Thyroid gland (tissue), 4 donors: ENCODE data around the gene GPNMB. TPM values are rescaled to one million over a fixed set of nuclear protein-coding genes. Genes with fewer than 3 reads are reported as not detected.

Source experiments
- DNase-seq, 2 donors: peaks; one replicate each; pipeline ENCODE4 v3.0.0-alpha.2; 2019
- H3K27ac ChIP-seq, 3 donors: fragments of 200-600 bp; sonication (generic); 1 replicate in 2 of 3; 2 replicates in 1 of 3; pipeline ENCODE4 v1.5.1; 2016 to 2019; ENCODE audit warnings: mild to moderate bottlenecking in 1 of 3, moderate library complexity in 1 of 3
- H3K27me3 ChIP-seq: fragments of 200-600 bp; sonication (generic); one replicate; pipeline ENCODE4 v1.5.1; 2019
- H3K36me3 ChIP-seq, 2 donors: fragments of 200-600 bp; sonication (generic); one replicate each; pipeline ENCODE4 v1.5.1; 2016 to 2019
- H3K4me1 ChIP-seq, 2 donors: fragments of 200-600 bp; sonication (generic); one replicate each; pipeline ENCODE4 v1.5.1; 2017 to 2019
- H3K4me3 ChIP-seq, 3 donors: fragments of 200-600 bp; sonication (generic); replicated peaks in 1 of 3; 1 replicate in 2 of 3; 2 replicates in 1 of 3; pipeline ENCODE4 v1.5.1; 2016; ENCODE audit warnings: mild to moderate bottlenecking in 1 of 3
- H3K9me3 ChIP-seq: fragments of 200-600 bp; sonication (generic); one replicate; pipeline ENCODE4 v1.5.1; 2017
- CTCF ChIP-seq, 6 experiments: fragments of 200-600 bp in 3 of 6; fragments of 450-650 bp in 3 of 6; sonication (generic) in 3 of 6; IDR thresholded peaks; one replicate each; pipeline ENCODE4 v1.5.1; 2016 to 2019; ENCODE audit warnings: antibody characterized with exemption in 6 of 6, mild to moderate bottlenecking in 2 of 6, inconsistent platforms in 1 of 6, moderate library complexity in 1 of 6
- POLR2A ChIP-seq, 2 donors: fragments of 450-650 bp; IDR thresholded peaks; one replicate each; pipeline ENCODE4 v1.6.1; 2017; ENCODE audit warnings: antibody characterized with exemption in 2 of 2, mild to moderate bottlenecking in 2 of 2, moderate library complexity in 1 of 2
- WGBS, 2 donors: methylation state at CpG; one replicate each; pipeline ENCODE4 v1.1.5; 2017; 5-methylcytosine and 5-hydroxymethylcytosine counted together
- intact Hi-C: fragments of 100-400 bp; cut with DNase I; formaldehyde crosslinking; loops from one replicate; pipeline ENCODE4 v1.15.1; 2023
- total RNA-seq, 4 donors: library from RNA; depleted of rRNA; stranded (reverse); fragments of >200 nt; gene quantifications; one replicate each; pipeline ENCODE4 v1.2.3, GENCODE V29; 2016

GPNMB gene
- total RNA-seq, 4 donors from 2014 or later = 31.4 to 84.8 (median 69.9) TPM

DNA sequence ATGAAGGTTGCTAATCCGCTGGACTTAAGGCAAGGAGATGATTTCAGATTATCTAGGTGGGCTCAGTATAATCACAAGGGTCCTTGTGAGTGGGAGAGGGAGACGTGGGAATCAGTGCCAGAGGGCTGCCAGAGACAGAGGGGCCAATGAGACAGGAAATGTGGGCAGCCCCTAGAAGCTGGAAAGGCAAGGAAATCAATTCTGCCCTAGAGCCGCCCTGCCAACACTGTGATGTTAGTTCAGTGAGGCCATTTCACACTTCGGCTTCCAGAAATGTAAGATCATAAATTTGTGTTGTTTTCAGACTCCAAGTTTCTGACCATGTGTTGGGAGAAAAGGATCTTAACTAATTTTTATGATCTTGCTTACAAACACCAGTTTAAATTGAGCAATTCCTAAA is 3.6 kb upstream of the GPNMB start:
- 76 to 85% methylated on average over 4 of the region's 4 CpGs for WGBS, 2 donors
- intact Hi-C loops = no loop called here
- Histone ChIP-seq H3K4me1 (peaks cover 0 to 4% of the 10 kb centered on the region in 2 donors), H3K36me3 (no peaks in the 10 kb centered on the region), H3K9me3 (no peaks in the 10 kb centered on the region), H3K27me3 (peaks cover 6% of the 10 kb centered on the region), H3K4me3 (no peak overlapping the region), H3K27ac (no peak overlapping the region)
- DNase-seq = no peak
- TF ChIP-seq POLR2A (IDR thresholded peaks at IDR 0.05) (no peak), CTCF (IDR thresholded peaks at IDR 0.05) (no peak)

- peak overlapping the region in 2 of 3 donors; percentile 47 to 60 for H3K27ac ChIP-seq
- H3K4me1 ChIP-seq = peaks cover 0 to 4% of the 10 kb centered on the region in 2 donors
- no peaks in the 10 kb centered on the region for H3K36me3 ChIP-seq
- no peak for DNase-seq
- TF ChIP-seq POLR2A (IDR thresholded peaks at IDR 0.05) (no peak), CTCF (IDR thresholded peaks at IDR 0.05) (no peak)
- peak overlapping the region in 1 of 3 donors; percentile 22 for H3K4me3 ChIP-seq
- H3K9me3 ChIP-seq = no peaks in the 10 kb centered on the region
- WGBS, 2 donors = 58 to 75% methylated on average over 5 to 6 of the region's 6 CpGs
- H3K27me3 ChIP-seq = peaks cover 6% of the 10 kb centered on the region
- intact Hi-C loops = no loop called here
These were observed 549 bp downstream of the GPNMB start for GRCh38 chr7:23247046-23247602.

DNA sequence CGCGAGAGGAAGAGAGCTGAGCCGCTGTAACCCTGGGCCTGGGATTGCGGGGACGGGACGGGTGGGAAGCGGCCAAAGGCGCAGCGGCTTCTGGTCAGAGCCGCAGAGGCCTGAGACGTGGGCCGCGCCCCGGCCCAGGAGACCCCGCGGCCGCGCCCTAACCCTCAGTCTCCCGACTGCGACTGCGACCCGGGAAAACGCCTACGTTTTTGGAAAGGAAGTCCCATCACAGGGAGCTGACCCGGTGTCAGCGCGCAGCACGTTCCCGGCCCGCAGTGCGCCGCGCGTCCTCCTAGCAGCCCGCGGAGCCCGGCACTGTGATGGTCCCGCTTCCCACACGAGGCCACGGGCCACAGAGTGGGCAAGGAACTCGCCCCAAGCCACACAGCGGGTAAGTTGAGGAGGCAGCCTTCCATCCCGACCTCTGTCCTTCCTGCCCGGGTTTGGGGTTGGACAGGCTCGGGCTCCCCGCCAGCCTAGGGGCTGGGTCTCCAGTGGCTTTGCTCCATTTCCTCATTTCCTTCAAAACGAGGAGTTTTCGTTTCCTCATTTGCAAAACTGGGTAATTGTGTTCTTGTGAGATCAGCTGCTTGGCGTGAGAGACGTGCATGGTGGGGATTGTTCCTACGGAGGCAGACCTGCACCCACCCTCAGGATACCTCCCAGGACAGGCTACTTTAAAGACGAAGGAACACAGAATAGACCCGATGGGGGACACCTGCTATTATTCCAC is 1.2 kb downstream of the GPNMB start:
- intact Hi-C loops = no loop called here
- no peaks in the 10 kb centered on the region for H3K9me3 ChIP-seq
- no peaks in the 10 kb centered on the region for H3K36me3 ChIP-seq
- H3K27ac ChIP-seq = peak overlapping the region; percentile 18 to 60 (median 47)
- H3K27me3 ChIP-seq = peaks cover 6% of the 10 kb centered on the region
- H3K4me1 ChIP-seq = peaks cover 0 to 4% of the 10 kb centered on the region in 2 donors
- TF ChIP-seq CTCF (IDR thresholded peaks at IDR 0.05) (no peak), POLR2A (IDR thresholded peaks at IDR 0.05) (no peak)
- peak overlapping the region in 1 of 3 donors; percentile 22 for H3K4me3 ChIP-seq
- WGBS, 2 donors = 17 to 18% methylated on average over 20 to 26 of the region's 53 CpGs
- no peak for DNase-seq

GRCh38 chr7:23249486-23249885 is 2.9 kb downstream of the GPNMB start:
- Histone ChIP-seq H3K27me3 (peaks cover 6% of the 10 kb centered on the region), H3K27ac (no peak overlapping the region), H3K9me3 (no peaks in the 10 kb centered on the region), H3K36me3 (no peaks in the 10 kb centered on the region), H3K4me1 (peaks cover 0 to 4% of the 10 kb centered on the region in 2 donors), H3K4me3 (no peak overlapping the region)
- no peak for DNase-seq
- intact Hi-C loops = no loop called here
- TF ChIP-seq POLR2A (IDR thresholded peaks at IDR 0.05) = no peak
- no peak for TF ChIP-seq CTCF (IDR thresholded peaks at IDR 0.05)

- Histone ChIP-seq H3K27me3 (no peaks in the 10 kb centered on the region), H3K4me3 (no peak overlapping the region), H3K4me1 (no peaks in the 10 kb centered on the region), H3K27ac (no peak overlapping the region), H3K9me3 (no peaks in the 10 kb centered on the region), H3K36me3 (no peaks in the 10 kb centered on the region)
- 90% methylated on average over 7 of the region's 7 CpGs for WGBS, 2 donors
- DNase-seq = no peak
- no peak for TF ChIP-seq POLR2A (IDR thresholded peaks at IDR 0.05)
- no peak for TF ChIP-seq CTCF (IDR thresholded peaks at IDR 0.05)
- intact Hi-C loops = no loop called here
These were observed 7.6 kb downstream of the GPNMB start for GRCh38 chr7:23254051-23254681.
